VCaP (cell line): ENCODE measurements around the gene TMEM33.

ENCODE experiments used
- H3K27ac ChIP-seq: fragments of 450-650 bp; 2 replicates; pipeline ENCODE4 v1.5.1; 2017
- CTCF ChIP-seq: fragments of 450-650 bp; conservative IDR thresholded peaks from 2 replicates; pipeline ENCODE4 v1.5.1; 2017; ENCODE audit warnings: mild to moderate bottlenecking, moderate library complexity

The TMEM33 gene

DNA sequence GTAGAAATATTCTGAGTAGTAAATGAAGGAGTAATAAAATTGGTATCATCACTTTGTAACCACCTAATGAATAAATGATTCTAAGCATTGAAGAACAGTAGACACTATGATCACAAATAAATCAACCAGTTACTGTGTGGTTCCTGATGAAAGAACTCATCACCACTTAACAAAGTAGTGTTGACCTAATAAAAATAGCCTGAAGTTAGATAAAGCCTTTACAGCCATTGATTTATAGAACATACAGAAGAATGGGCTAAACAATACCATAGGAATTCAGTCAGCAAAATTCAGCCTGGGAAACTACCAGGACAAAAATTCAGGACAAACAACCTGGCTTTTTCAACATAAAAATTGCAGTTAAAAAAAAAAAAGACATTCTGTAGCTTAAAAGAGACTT lies 64.1 kb downstream of the TMEM33 start:
- no peak for TF ChIP-seq CTCF
- no peak overlapping the region for H3K27ac ChIP-seq

GRCh38 chr4:42008011-42008786 lies 73.0 kb downstream of the TMEM33 start:
- TF ChIP-seq CTCF: no peak
- H3K27ac ChIP-seq: no peak overlapping the region
